Fibroblast of pulmonary artery (primary cell): ENCODE results near the gene TFAM.

ENCODE experiments used
- DNase-seq: peaks from one replicate; pipeline ENCODE4 v3.0.0-alpha.2; 2010; ENCODE audit warnings: low read depth
- H3K4me3 ChIP-seq: replicated peaks from 2 replicates; pipeline ENCODE4 v1.5.1; 2011; ENCODE audit warnings: low read depth, mild to moderate bottlenecking, control low read depth, low read length, moderate library complexity
- CTCF ChIP-seq: IDR thresholded peaks from 2 replicates; pipeline ENCODE4 v1.5.1; 2011; ENCODE audit warnings: mild to moderate bottlenecking, control low read depth, low read length, inconsistent platforms; ENCODE audit errors: missing control alignments

The TFAM gene

GRCh38 chr10:58433066-58433465 is 47.9 kb downstream of the TFAM start:
- no peak for DNase-seq
- no peak overlapping the region for H3K4me3 ChIP-seq
- no peak for TF ChIP-seq CTCF

GRCh38 chr10:58433571-58433970 is 48.4 kb downstream of the TFAM start:
- H3K4me3 ChIP-seq, result no peak overlapping the region
- no peak for DNase-seq
- no peak for TF ChIP-seq CTCF

GRCh38 chr10:58435297-58435985 is 50.2 kb downstream of the TFAM start:
- no peak overlapping the region for H3K4me3 ChIP-seq
- peak; percentile 96 for DNase-seq
- TF ChIP-seq CTCF, result peak; percentile 36

GRCh38 chr10:58436071-58436470 is 50.9 kb downstream of the TFAM start:
- no peak overlapping the region for H3K4me3 ChIP-seq
- DNase-seq, result peak; percentile 52
- TF ChIP-seq CTCF, result no peak

GRCh38 chr10:58438340-58438871 is 53.2 kb downstream of the TFAM start:
- TF ChIP-seq CTCF, result no peak
- DNase-seq, result peak; percentile 82
- no peak overlapping the region for H3K4me3 ChIP-seq

- no peak for DNase-seq
- H3K4me3 ChIP-seq, result no peak overlapping the region
- TF ChIP-seq CTCF, result no peak
Measured at GRCh38 chr10:58438986-58439385, 53.8 kb downstream of the TFAM start.

GRCh38 chr10:58439632-58440364 is 54.6 kb downstream of the TFAM start:
- no peak for TF ChIP-seq CTCF
- no peak for DNase-seq
- no peak overlapping the region for H3K4me3 ChIP-seq
